GM12878 (cell line): Measurements from ENCODE around the gene OXCT1. TPM values are rescaled to one million over a fixed set of nuclear protein-coding genes. Genes with fewer than 3 reads are reported as not detected.

Experiments
- ATAC-seq: fragments of 200-7000 bp; cut with Tn5 transposase; 3 replicates; pipeline ENCODE4 v1.9.1; 2020; ENCODE audit warnings: mild to moderate bottlenecking, moderate library complexity
- BruUV-seq: library from RNA; stranded (reverse); fragments of 400-500 nt; replicated peaks from 2 replicates; lab custom pipeline; 2021; lab: Mats Ljungman, UMichigan
- CTCF ChIA-PET: fragments of 300-600 bp; sonication (Branson Sonifier 250); formaldehyde crosslinking; extraction: SDS; loops from one replicate; lab custom pipeline; 2021; ENCODE audit warnings: inconsistent platforms; lab: Yijun Ruan, JAX
- POLR2A ChIA-PET: fragments of 350-600 bp; formaldehyde crosslinking; extraction: SDS; loops from one replicate; lab custom pipeline; 2021; ENCODE audit warnings: inconsistent platforms; lab: Charles Lee
- RAD21 ChIA-PET: fragments of 300-600 bp; sonication (Branson Sonifier 250); formaldehyde crosslinking; loops from one replicate; lab custom pipeline; 2023; ENCODE audit warnings: antibody characterized with exemption; ENCODE audit not compliant: unreplicated experiment; lab: Charles Lee
- SMC1A ChIA-PET: fragments of 300-600 bp; sonication (Branson Sonifier 250); formaldehyde crosslinking; loops from one replicate; lab custom pipeline; 2023; ENCODE audit not compliant: unreplicated experiment, uncharacterized antibody; lab: Charles Lee
- DNase-seq: peaks from one replicate; pipeline ENCODE4 v3.0.0-alpha.2; 2011; ENCODE audit warnings: low read depth, low spot score
- FAIRE-seq: peaks from 3 replicates; lab custom pipeline; 2011; peaks lifted over from hg19 to GRCh38; lab: Jason Lieb, UNC
- H2AFZ ChIP-seq: 2 replicates; pipeline ENCODE4 v1.6.0; 2011; ENCODE audit warnings: low read depth, low read length, control low read depth; ENCODE audit not compliant: control insufficient read depth
- H3K27ac ChIP-seq: 2 replicates; pipeline ENCODE4 v1.5.1; 2011; ENCODE audit warnings: control low read depth; ENCODE audit not compliant: control insufficient read depth, insufficient read depth
- H3K27me3 ChIP-seq, 2 experiments: replicated peaks in 1 of 2; 2 replicates each; pipeline versions ENCODE4 v1.6.0 to v1.6.1; 2011; ENCODE audit warnings: low read length in 1 of 2; ENCODE audit not compliant: control insufficient read depth in 2 of 2, insufficient read depth in 2 of 2
- H3K36me3 ChIP-seq, 2 experiments: 2 replicates each; pipeline ENCODE4 v1.5.1; 2011; ENCODE audit warnings: low read length in 1 of 2; ENCODE audit not compliant: control insufficient read depth in 2 of 2, insufficient read depth in 2 of 2
- H3K4me1 ChIP-seq: 2 replicates; pipeline ENCODE4 v1.6.1; 2011; ENCODE audit warnings: mild to moderate bottlenecking, low read length, moderate library complexity, mixed read lengths; ENCODE audit not compliant: control insufficient read depth, insufficient read depth
- H3K4me2 ChIP-seq: 2 replicates; pipeline ENCODE4 v1.6.0; 2011; ENCODE audit warnings: control low read depth; ENCODE audit not compliant: control insufficient read depth, insufficient read depth
- H3K4me3 ChIP-seq: fragments of 200-600 bp; sonication (generic); 2 replicates; pipeline ENCODE4 v1.5.1; 2016
- H3K79me2 ChIP-seq: 2 replicates; pipeline ENCODE4 v1.6.0; 2011; ENCODE audit warnings: low read length; ENCODE audit not compliant: control insufficient read depth, insufficient read depth
- H3K9ac ChIP-seq: 2 replicates; pipeline ENCODE4 v1.8.0; 2011; ENCODE audit warnings: low read length, control low read depth, mixed read lengths; ENCODE audit not compliant: control insufficient read depth, insufficient read depth
- H3K9me3 ChIP-seq: replicated peaks from 3 replicates; pipeline ENCODE4 v1.5.1; 2011; ENCODE audit warnings: mild to moderate bottlenecking, low read length; ENCODE audit not compliant: control insufficient read depth, insufficient read depth
- H4K20me1 ChIP-seq: 2 replicates; pipeline ENCODE4 v1.6.0; 2011; ENCODE audit not compliant: control insufficient read depth, insufficient read depth
- DPF2 ChIP-seq: fragments of 450-650 bp; IDR thresholded peaks from 2 replicates; pipeline ENCODE4 v1.6.1; 2017; ENCODE audit warnings: mild to moderate bottlenecking
- GATAD2B ChIP-seq: fragments of 450-650 bp; conservative IDR thresholded peaks from 2 replicates; pipeline ENCODE4 v1.6.1; 2017; ENCODE audit warnings: low read depth, mild to moderate bottlenecking, moderate library complexity
- JUNB ChIP-seq: IDR thresholded peaks from 2 replicates; pipeline ENCODE4 v1.6.1; 2016; ENCODE audit warnings: antibody characterized with exemption, mild to moderate bottlenecking
- MEF2B ChIP-seq: fragments of 450-650 bp; IDR thresholded peaks from 2 replicates; pipeline ENCODE4 v1.6.1; 2018; ENCODE audit warnings: mild to moderate bottlenecking, moderate library complexity; ENCODE audit not compliant: partially characterized antibody, poor library complexity, severe bottlenecking
- PAX5 ChIP-seq: IDR thresholded peaks from 2 replicates; pipeline ENCODE4 v1.6.1; 2011; ENCODE audit warnings: low read depth, low read length, borderline replicate concordance
- RAD51 ChIP-seq: fragments of 450-650 bp; IDR thresholded peaks from 2 replicates; pipeline ENCODE4 v1.6.1; 2016; ENCODE audit warnings: moderate library complexity, mild to moderate bottlenecking, inconsistent platforms
- RELA ChIP-seq: fragments of 450-650 bp; IDR thresholded peaks from 2 replicates; pipeline ENCODE4 v1.8.0; 2014; ENCODE audit warnings: borderline replicate concordance; ENCODE audit not compliant: partially characterized antibody
- SREBF1 ChIP-seq: IDR thresholded peaks from 2 replicates; pipeline ENCODE4 v1.6.1; 2012; ENCODE audit warnings: mild to moderate bottlenecking, low read length
- TARDBP ChIP-seq: IDR thresholded peaks from 2 replicates; pipeline ENCODE4 v1.6.1; 2016; ENCODE audit warnings: borderline replicate concordance
- ZNF274 ChIP-seq: IDR thresholded peaks from one replicate; pipeline ENCODE4 v1.8.0; 2011; ENCODE audit not compliant: insufficient read length, insufficient read depth
- ZNF687 ChIP-seq: fragments of 450-650 bp; IDR thresholded peaks from 2 replicates; pipeline ENCODE4 v1.6.1; 2017; ENCODE audit warnings: mild to moderate bottlenecking, moderate library complexity
- WGBS: methylation state at CpG from one replicate; pipeline ENCODE4 v1.1.6; 2016; ENCODE audit warnings: low lambda C conversion rate; ENCODE audit not compliant: insufficient replicate concordance, insufficient coverage; ENCODE audit errors: missing lambda C conversion rate; 5-methylcytosine and 5-hydroxymethylcytosine counted together
- in situ Hi-C: fragments of 300-500 bp; cut with MboI; formaldehyde crosslinking; loops from 9 replicates; pipeline ENCODE4 v1.14.3; 2018; ENCODE audit warnings: mixed read lengths
- intact Hi-C: fragments of 100-400 bp; cut with micrococcal nuclease; formaldehyde crosslinking; loops from one replicate; pipeline ENCODE4 v1.14.2; 2022; ENCODE audit not compliant: unreplicated experiment
- polyA plus RNA-seq, 11 experiments: library from polyadenylated mRNA; depleted of rRNA in 4 of 11; unstranded in 6 of 11; stranded (reverse) in 5 of 11; fragments of >200 nt; fragmentation: Nextera tagmentation in 4 of 11; fragmentation: Illumina TruSeq in 1 of 11; extraction: Ambion mirVana in 4 of 11; extraction: Trizol in 1 of 11; gene quantifications; 1 replicate in 1 of 11; 2 replicates in 10 of 11; pipeline versions ENCODE4 v1.2.1 to v1.2.3, GENCODE V29; 2011 to 2016; ENCODE audit warnings: inconsistent platforms in 2 of 11, missing spikeins in 2 of 11, low read depth in 1 of 11
- total RNA-seq, 4 experiments: library from RNA; depleted of rRNA in 3 of 4; stranded (reverse); fragments of >200 nt in 3 of 4; fragmentation: Illumina TruSeq in 1 of 4; extraction: Trizol in 1 of 4; gene quantifications; 2 replicates each; pipeline versions ENCODE4 v1.2.1 to v1.2.3, GENCODE V29; 2013 to 2021
- TF ChIP-seq, protein P1 (sequence below): fragments of 450-650 bp; formaldehyde crosslinking; IDR thresholded peaks from 2 replicates; pipeline ENCODE4 v1.5.0; 2022; ENCODE audit warnings: mild to moderate bottlenecking, missing genetic modification characterization
- TF ChIP-seq, protein P2 (sequence below): fragments of 450-650 bp; IDR thresholded peaks from 2 replicates; pipeline ENCODE4 v1.6.1; 2018; ENCODE audit warnings: borderline replicate concordance, mild to moderate bottlenecking; ENCODE audit not compliant: partially characterized antibody

OXCT1 gene
- total and polyA plus RNA-seq, 10 of the 15 experiments (the other 5 are each of a cell fraction or from before 2014, with no cell fraction given) = 46.9 to 103 (median 70.5) TPM

DNA sequence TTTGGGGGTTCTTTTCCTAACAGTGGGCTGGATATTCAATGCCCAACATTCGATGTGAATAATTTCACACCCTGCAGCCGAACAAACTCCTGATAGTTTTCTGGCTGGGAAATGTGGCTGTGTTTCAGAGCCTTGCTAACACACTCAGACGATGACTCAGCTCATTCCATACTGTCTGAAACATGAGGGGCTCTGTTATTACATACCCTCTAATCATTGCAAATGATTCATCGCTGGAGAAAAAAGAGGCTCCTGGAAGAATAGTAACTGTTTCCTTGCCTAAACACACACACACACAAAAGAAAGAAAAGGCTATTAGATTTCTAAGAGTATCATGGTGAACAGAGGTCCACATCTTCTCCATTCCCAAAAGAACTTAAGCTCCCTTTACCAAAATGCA is 75.8 kb downstream of the OXCT1 start (continued):
- TF ChIP-seq SREBF1 (no peak), RAD51 (no peak), TARDBP (no peak), ZNF274 (no peak), GATAD2B (no peak)

DNA sequence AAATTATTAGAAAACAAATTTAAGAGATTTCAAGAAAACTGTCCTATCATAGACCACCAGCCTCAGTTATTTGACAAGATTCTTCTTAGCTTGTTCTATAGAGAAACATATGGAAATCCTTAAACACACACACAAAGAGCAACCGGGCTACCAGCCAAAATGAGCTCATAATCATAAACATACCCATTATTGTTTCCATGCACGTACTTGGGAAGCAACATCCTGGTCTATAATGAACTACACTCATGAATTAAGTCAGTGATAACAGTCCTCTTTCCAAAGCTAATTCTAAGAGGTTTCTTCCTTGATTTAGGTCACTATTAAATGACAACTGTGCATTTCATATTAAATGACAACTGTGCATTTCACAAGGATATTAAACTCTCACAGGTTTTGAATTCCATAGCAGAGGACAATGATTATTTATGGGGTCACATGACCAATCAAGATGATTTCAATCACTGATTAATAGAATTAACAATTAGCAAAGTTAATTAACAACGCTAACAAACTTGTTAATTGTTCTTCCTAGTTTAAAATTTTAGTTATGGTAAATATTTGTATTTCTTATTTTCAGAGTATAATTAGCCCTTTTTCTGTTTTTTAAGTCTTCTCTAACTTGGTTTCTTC is 77.0 kb downstream of the OXCT1 start:
- ChIA-PET SMC1A (interaction anchor here (0.9 to 2.5 kb wide), 7 partner anchors 9 to 32 kb away, joined by 3 to 11 read pairs (median 4); no protein-coding TSS in a partner anchor), RAD21 (interaction anchor here (0.7 kb wide), 1 partner anchor 46 kb away, joined by 3 read pairs; no protein-coding TSS in a partner anchor), POLR2A (interaction anchor here (0.9 kb wide), 1 partner anchor 17 kb away, joined by 3 read pairs; no protein-coding TSS in a partner anchor), CTCF (interaction anchor here (0.7 to 1.5 kb wide), 3 partner anchors 10 to 33 kb away, joined by 3 to 5 read pairs (median 4); no protein-coding TSS in a partner anchor)
- Histone ChIP-seq H3K9ac (no peak overlapping the region), H3K27me3 (no peaks in the 10 kb centered on the region), H4K20me1 (no peaks in the 10 kb centered on the region), H3K79me2 (no peaks in the 10 kb centered on the region), H2AFZ (no peak overlapping the region), H3K4me3 (no peak overlapping the region), H3K9me3 (no peaks in the 10 kb centered on the region), H3K4me1 (no peaks in the 10 kb centered on the region), H3K4me2 (no peak overlapping the region), H3K36me3 (peaks cover 2 to 19% of the 10 kb centered on the region in 2 experiments; a peak in 2 of 4 replicates), H3K27ac (no peak overlapping the region)
- intact Hi-C loops (no loop called here), in situ Hi-C loops (no loop called here)
- FAIRE-seq (no peak), DNase-seq (no peak), ATAC-seq (no peak)
- 96% methylated on average over 3 of the region's 3 CpGs for WGBS
- no TSS peak for BruUV-seq
- TF ChIP-seq, protein P1, sequence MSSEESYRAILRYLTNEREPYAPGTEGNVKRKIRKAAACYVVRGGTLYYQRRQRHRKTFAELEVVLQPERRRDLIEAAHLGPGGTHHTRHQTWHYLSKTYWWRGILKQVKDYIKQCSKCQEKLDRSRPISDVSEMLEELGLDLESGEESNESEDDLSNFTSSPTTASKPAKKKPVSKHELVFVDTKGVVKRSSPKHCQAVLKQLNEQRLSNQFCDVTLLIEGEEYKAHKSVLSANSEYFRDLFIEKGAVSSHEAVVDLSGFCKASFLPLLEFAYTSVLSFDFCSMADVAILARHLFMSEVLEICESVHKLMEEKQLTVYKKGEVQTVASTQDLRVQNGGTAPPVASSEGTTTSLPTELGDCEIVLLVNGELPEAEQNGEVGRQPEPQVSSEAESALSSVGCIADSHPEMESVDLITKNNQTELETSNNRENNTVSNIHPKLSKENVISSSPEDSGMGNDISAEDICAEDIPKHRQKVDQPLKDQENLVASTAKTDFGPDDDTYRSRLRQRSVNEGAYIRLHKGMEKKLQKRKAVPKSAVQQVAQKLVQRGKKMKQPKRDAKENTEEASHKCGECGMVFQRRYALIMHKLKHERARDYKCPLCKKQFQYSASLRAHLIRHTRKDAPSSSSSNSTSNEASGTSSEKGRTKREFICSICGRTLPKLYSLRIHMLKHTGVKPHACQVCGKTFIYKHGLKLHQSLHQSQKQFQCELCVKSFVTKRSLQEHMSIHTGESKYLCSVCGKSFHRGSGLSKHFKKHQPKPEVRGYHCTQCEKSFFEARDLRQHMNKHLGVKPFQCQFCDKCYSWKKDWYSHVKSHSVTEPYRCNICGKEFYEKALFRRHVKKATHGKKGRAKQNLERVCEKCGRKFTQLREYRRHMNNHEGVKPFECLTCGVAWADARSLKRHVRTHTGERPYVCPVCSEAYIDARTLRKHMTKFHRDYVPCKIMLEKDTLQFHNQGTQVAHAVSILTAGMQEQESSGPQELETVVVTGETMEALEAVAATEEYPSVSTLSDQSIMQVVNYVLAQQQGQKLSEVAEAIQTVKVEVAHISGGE (CRISPR knock-in tag) = no peak
- TF ChIP-seq MEF2B (no peak), JUNB (no peak), PAX5 (no peak), ZNF687 (no peak), DPF2 (no peak), RELA (no peak)
- TF ChIP-seq, protein P2, sequence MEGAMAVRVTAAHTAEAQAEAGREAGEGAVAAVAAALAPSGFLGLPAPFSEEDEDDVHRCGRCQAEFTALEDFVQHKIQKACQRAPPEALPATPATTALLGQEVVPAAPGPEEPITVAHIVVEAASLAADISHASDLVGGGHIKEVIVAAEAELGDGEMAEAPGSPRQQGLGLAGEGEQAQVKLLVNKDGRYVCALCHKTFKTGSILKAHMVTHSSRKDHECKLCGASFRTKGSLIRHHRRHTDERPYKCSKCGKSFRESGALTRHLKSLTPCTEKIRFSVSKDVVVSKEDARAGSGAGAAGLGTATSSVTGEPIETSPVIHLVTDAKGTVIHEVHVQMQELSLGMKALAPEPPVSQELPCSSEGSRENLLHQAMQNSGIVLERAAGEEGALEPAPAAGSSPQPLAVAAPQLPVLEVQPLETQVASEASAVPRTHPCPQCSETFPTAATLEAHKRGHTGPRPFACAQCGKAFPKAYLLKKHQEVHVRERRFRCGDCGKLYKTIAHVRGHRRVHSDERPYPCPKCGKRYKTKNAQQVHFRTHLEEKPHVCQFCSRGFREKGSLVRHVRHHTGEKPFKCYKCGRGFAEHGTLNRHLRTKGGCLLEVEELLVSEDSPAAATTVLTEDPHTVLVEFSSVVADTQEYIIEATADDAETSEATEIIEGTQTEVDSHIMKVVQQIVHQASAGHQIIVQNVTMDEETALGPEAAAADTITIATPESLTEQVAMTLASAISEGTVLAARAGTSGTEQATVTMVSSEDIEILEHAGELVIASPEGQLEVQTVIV = no peak
